AG09309 (cell line): ENCODE data around the gene ENAH.
"Not testable (repeated sequence)": the region's sequence is repeated elsewhere in the genome, so short reads cannot be mapped to it uniquely, and the experiment has no call there.

Experiments
- DNase-seq: peaks from one replicate; pipeline ENCODE4 v3.0.0-alpha.2; 2010; ENCODE audit warnings: low read depth
- H3K4me3 ChIP-seq: 2 replicates; pipeline ENCODE4 v1.5.1; 2011; ENCODE audit warnings: mild to moderate bottlenecking, low read depth, low read length, moderate library complexity; ENCODE audit not compliant: control insufficient read depth
- CTCF ChIP-seq: IDR thresholded peaks from 2 replicates; pipeline ENCODE4 v1.5.1; 2011; ENCODE audit warnings: mild to moderate bottlenecking, low read depth, low read length, inconsistent platforms; ENCODE audit not compliant: insufficient read depth, control insufficient read depth; ENCODE audit errors: missing control alignments

The ENAH gene

DNA sequence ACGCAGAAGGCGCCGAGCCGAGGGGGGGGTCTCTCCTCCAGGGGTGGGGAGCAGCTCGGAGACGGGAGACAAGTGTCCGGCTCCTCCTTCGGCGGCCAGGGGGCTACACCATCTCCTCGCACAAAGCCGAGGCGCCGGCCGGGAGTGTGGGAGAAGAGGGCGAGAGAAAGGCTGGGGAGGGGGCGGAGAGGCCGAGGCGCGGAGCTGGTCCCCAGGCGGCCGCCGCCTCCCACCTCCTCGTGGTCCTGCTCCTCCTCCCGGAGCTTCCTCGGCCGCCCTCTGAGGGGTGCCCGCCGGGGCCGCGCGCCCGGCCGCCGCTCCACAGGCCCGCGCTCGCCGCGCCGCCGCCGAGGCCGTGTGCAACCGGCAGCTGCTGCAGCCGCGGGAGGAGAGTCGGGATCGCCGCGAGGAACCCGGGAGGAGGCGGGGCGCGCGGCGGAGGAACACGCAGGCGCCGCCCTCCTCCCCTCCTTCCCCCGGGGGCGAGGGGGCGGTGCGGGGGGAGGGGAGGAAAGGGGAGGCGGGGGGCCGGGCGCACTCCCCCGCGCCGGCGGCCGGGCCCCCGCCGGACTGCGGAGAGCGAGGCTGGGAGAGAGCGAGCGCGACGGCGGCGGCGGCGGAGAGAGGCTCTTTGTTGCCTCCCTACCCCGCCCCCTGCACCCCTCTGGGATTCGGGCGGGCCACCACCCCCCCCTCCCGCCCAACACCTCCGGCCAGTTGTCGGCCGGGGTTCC is at the start of gene ENAH:
ENAH (minus strand) TSS at position 395 of the 734 bp plus-strand sequence. CDS start 433 bp downstream, outside the sequence.
- peak; percentile 28 for DNase-seq
- TF ChIP-seq CTCF: no peak
- H3K4me3 ChIP-seq: peak within 1 kb of the TSS; percentile 95

DNA sequence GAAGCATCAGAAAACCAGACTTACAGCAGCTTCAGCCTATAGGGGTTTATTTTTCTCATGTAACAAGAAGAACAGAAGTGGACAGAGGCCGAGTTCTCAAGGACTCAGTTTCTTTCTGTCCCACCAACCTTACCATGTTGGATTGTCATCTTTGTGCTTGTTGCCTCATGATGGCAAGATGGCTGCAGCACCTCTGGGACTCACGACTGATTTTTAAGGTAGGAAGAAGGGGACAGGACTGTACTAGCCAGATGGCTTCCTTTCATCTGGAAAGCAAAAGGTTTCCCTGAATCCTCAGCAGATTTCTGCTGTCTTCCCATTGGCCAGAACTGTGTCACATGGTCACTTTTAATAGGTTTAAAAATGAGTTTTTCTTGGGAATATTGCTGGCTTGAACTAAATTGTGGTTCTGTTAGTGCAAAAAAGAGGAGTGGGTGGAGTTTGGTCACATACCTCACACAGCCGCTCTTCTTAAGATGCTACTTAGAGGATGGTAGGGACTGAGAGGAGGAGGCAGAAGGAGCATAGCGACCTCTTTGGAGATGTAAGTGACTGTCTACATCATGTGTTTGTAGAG is 48.1 kb upstream of the ENAH start:
- H3K4me3 ChIP-seq: no peak overlapping the region
- no peak for TF ChIP-seq CTCF
- DNase-seq: no peak

DNA sequence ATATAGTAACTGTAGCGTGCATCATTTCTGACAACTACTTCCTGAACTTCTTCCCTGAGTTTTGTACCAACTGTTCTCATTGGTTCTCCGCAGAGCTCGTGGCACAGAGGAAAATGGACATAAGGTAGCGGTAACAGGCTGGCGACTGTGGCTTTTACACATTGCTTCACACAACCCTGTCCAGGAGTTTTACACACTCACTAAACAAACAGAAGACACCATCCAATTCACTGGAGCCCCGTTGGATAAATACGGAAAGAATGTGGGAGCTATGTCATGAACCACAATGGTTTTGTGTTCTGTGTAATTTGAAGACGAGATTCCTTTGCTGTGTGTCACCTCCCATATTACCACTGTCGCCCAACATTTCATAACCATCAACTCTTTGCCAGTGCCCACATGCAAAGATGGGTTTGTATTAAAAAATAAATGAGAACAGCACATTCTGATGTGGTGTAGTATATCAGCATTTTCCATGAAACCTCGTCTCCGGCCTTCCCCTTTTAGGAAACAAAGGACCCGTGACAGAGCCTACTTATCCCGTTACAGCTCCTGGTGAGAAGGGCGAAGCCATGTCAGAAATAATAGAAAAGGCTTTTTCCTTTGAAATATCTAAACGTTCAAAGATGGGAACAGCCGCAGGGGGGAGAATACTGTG is 47.4 kb upstream of the ENAH start:
- TF ChIP-seq CTCF: no peak
- peak; percentile 99 for DNase-seq
- H3K4me3 ChIP-seq: no peak overlapping the region

DNA sequence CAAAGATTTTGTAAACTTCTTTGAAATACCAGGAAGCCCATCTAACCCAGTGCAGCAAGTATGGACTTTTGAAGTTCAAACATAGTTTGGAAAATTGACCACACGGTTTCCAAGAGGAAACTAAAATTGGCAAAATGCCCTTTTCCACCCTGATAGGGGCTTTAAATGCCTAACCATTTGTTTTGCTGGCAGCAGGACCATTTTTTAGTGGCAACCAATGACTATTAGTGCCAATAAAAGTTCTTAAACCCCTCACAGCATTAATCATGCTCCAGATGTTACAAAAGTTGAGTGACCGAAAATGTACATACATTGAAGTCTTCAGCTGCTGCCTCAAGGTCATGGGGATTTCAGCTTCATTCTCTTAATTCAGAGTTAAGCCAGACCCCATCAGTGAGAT is 46.4 kb upstream of the ENAH start:
- no peak for DNase-seq
- TF ChIP-seq CTCF: no peak
- H3K4me3 ChIP-seq: no peak overlapping the region

GRCh38 chr1:225698194-225698593 is 45.3 kb upstream of the ENAH start:
- H3K4me3 ChIP-seq, DNase-seq: not testable (repeated sequence)

DNA sequence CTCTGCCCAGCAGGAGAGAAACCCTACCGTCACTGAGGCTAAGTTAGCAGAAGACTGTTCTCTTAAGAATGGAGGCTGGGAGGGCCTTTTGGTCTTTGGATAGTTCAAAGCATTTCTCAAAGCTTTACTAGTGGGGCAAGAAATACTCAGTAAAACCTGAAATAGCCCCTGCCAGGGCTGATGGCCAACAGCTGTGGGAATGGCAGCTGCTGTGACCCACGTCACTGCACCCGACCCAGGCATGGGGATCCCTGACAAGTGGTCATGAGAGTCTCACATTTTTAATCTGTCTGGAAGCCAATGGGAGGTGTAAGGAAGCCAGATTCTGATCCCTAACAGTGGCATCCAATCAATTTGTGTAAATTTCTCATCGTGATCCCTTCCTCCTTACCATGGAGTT is 44.5 kb upstream of the ENAH start:
- no peak for DNase-seq
- no peak overlapping the region for H3K4me3 ChIP-seq
- TF ChIP-seq CTCF: no peak
